Measurements from ENCODE around the gene CD82.
A peak's percentile ranks its signal among the peaks of the same experiment; 100 is the strongest.

The CD82 gene

GRCh38 chr11:44565211-44565952 is at the start of gene CD82:
Gene CD82 (plus strand): TSS chr11:44565663. CDS start chr11:44594663, 29,000 bp downstream.
- Histone ChIP-seq H3K27ac (ENCODE audit: low read depth, low read length) (no peak within 1 kb of the TSS), H3K79me2 (ENCODE audit: insufficient read depth, low read length) (no peaks in the 10 kb centered on the region), H3K36me3 (ENCODE audit: low read length) (no peaks in the 10 kb centered on the region), H3K9me2 (replicated peaks; ENCODE audit: insufficient read depth, low read length) (no peaks in the 10 kb centered on the region), H3F3A (ENCODE audit: insufficient read depth) (no peaks in the 10 kb centered on the region), H3K9ac (ENCODE audit: low read length) (peak within 1 kb of the TSS; percentile 42; the same call in 1 of the 2 replicates), H2AFZ (ENCODE audit: low read depth, low read length, severe bottlenecking) (peak within 1 kb of the TSS; percentile 68), H3K9me3 (ENCODE audit: insufficient read depth, low read length) (no peaks in the 10 kb centered on the region), H3K4me2 (ENCODE audit: low read depth, low read length, poor library complexity, severe bottlenecking) (peak within 1 kb of the TSS; percentile 75), H3K4me3 (ENCODE audit: insufficient read depth, low read length, poor library complexity, severe bottlenecking) (peak within 1 kb of the TSS; percentile 49), H4K20me1 (ENCODE audit: low read depth, low read length) (no peaks in the 10 kb centered on the region), H3K27me3 (ENCODE audit: low read length) (no peaks in the 10 kb centered on the region)
- TF ChIP-seq CTCF (IDR thresholded peaks at IDR 0.05; ENCODE audit: insufficient read depth, low read length, poor library complexity, severe bottlenecking), result no peak
- no peak for TF ChIP-seq EZH2phosphoT487 (conservative IDR thresholded peaks at IDR 0.05; ENCODE audit: low read length)

DNA sequence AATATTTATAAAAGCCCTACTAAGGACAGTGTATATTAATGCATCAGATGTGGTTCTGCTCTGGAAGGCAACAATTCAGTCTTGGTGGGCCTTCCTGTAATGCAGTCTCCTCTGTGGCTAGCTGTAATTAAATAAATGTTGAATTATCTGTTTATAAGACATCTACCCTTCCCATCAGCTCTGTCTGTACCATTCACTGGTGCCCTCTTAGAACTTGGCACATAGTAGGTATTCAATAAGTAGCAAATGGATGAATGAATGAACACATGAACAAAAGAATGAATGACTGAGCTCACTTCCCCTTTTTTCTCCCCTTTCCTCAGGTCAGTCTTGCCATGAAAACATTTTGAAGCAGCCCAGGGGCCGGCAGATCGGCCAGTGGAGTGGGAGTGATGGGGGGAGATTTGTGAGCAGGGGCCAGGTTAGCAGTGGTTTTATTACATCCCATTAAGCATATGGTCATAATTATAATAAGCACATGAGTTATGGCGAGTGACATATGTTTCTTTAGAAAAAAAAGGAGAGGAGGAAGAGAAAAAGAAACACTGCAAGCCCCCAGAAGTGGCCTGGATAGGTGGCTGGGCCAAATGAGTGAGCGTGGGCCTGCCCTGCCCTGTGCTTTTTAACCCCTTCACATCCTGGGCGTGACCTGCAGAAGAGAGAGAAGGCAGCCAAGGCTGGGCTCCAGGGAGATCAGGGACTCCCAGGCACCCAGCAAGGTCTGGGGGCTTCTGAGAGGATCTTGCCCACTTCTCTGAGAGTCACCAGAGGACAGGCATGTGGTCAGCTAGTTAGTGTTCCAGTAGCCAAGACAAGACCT is 48.6 kb upstream of the CD82 start:
- TF ChIP-seq CTCF (IDR thresholded peaks at IDR 0.05; ENCODE audit: insufficient read depth, low read length, poor library complexity, severe bottlenecking), result no peak
- TF ChIP-seq EZH2phosphoT487 (conservative IDR thresholded peaks at IDR 0.05; ENCODE audit: low read length), result no peak
- Histone ChIP-seq H3K79me2 (ENCODE audit: insufficient read depth, low read length) (no peaks in the 10 kb centered on the region), H3K4me3 (ENCODE audit: insufficient read depth, low read length, poor library complexity, severe bottlenecking) (no peak overlapping the region), H3K9me3 (ENCODE audit: insufficient read depth, low read length) (no peaks in the 10 kb centered on the region), H3F3A (ENCODE audit: insufficient read depth) (no peaks in the 10 kb centered on the region), H3K9ac (ENCODE audit: low read length) (no peak overlapping the region), H3K4me2 (ENCODE audit: low read depth, low read length, poor library complexity, severe bottlenecking) (no peak overlapping the region), H3K27me3 (ENCODE audit: low read length) (no peaks in the 10 kb centered on the region), H3K36me3 (ENCODE audit: low read length) (no peaks in the 10 kb centered on the region), H3K9me2 (replicated peaks; ENCODE audit: insufficient read depth, low read length) (no peaks in the 10 kb centered on the region), H4K20me1 (ENCODE audit: low read depth, low read length) (no peaks in the 10 kb centered on the region), H3K27ac (ENCODE audit: low read depth, low read length) (no peak overlapping the region), H2AFZ (ENCODE audit: low read depth, low read length, severe bottlenecking) (no peak overlapping the region)

DNA sequence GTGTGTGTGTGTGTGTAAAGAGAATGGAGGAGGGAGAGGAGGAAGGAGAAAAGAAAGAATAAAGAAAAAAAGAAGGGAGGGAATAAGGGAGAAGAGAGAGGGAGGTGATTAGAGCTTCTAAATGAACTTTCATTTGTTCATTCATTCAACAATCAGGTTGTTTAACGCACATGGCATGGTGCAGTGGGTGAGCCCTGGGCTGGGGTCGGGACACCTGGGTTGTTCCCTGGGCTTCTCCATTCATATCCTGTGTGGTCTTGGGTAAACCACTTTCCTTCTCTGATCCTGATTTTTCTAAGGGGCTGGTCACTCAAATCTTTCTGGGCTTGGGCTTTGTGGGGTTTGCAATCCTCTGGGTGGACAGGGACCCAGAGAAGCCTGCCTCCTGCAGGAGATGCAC is 47.9 kb upstream of the CD82 start:
- Histone ChIP-seq H3K79me2 (ENCODE audit: insufficient read depth, low read length) (no peaks in the 10 kb centered on the region), H3K27me3 (ENCODE audit: low read length) (no peaks in the 10 kb centered on the region), H3K27ac (ENCODE audit: low read depth, low read length) (no peak overlapping the region), H3K9ac (ENCODE audit: low read length) (no peak overlapping the region), H3K4me3 (ENCODE audit: insufficient read depth, low read length, poor library complexity, severe bottlenecking) (no peak overlapping the region), H3K9me2 (replicated peaks; ENCODE audit: insufficient read depth, low read length) (no peaks in the 10 kb centered on the region), H3K4me2 (ENCODE audit: low read depth, low read length, poor library complexity, severe bottlenecking) (no peak overlapping the region), H3K36me3 (ENCODE audit: low read length) (no peaks in the 10 kb centered on the region), H3K9me3 (ENCODE audit: insufficient read depth, low read length) (no peaks in the 10 kb centered on the region), H2AFZ (ENCODE audit: low read depth, low read length, severe bottlenecking) (no peak overlapping the region), H3F3A (ENCODE audit: insufficient read depth) (no peaks in the 10 kb centered on the region), H4K20me1 (ENCODE audit: low read depth, low read length) (no peaks in the 10 kb centered on the region)
- TF ChIP-seq CTCF (IDR thresholded peaks at IDR 0.05; ENCODE audit: insufficient read depth, low read length, poor library complexity, severe bottlenecking) (no peak), EZH2phosphoT487 (conservative IDR thresholded peaks at IDR 0.05; ENCODE audit: low read length) (no peak)

Data from SU-DHL-6 (cell line).